Epithelial cell of alveolus of lung (primary cell): ENCODE measurements around the gene PALM3. TPM values are rescaled to one million over a fixed set of nuclear protein-coding genes. Genes with fewer than 3 reads are reported as not detected.

Experiments
- total RNA-seq: library from RNA; depleted of rRNA; stranded (reverse); fragments of >200 nt; gene quantifications from 2 replicates; pipeline ENCODE4 v1.2.1, GENCODE V29; 2015

PALM3 gene
- 0.39 TPM in 1 of 2 replicates, not detected in the other for total RNA-seq

GRCh38 chr19:14061751-14062557, at the start of gene PALM3:
Gene PALM3, minus strand, starts transcription at chr19:14062076. Its CDS starts 96 bp downstream, at chr19:14061980.

DNA sequence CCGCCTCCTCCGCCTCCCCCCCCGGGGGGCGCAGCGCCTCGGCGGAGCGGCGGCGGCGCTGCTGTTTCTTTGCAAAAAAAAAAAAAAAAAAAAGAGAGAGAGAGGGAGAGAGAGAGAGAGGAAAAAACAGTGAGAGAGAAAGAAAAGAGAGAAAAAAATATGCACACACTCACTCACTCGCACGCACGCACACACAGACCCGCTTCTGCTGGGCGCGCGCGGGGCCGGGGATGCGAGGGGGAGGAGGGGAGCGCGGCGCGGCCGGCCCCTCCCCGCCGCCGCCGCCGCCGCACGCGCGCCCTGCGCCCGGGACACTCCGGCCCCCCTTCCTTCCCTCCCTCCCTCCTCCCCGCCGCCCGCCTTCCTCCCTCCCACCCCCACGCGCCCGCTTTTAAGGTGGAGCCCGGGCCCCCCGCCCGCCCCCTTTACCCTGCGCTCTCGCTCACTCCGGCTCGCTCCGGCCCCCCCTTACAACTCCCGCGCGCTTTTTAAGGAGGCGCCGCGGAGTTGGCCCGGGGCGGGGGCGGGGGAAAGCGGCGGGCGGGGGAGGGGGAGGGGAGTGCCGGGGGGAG, 28.7 kb upstream of the PALM3 start, which contains the start of gene SAMD1:
Gene SAMD1, minus strand, starts transcription at position 243 of the 572 bp plus-strand sequence.

GRCh38 chr19:14085309-14085995, 23.6 kb upstream of the PALM3 start, which contains the start of gene C19orf67:
Gene C19orf67, minus strand, starts transcription at chr19:14085783. Its CDS starts 156 bp downstream, at chr19:14085627.

DNA sequence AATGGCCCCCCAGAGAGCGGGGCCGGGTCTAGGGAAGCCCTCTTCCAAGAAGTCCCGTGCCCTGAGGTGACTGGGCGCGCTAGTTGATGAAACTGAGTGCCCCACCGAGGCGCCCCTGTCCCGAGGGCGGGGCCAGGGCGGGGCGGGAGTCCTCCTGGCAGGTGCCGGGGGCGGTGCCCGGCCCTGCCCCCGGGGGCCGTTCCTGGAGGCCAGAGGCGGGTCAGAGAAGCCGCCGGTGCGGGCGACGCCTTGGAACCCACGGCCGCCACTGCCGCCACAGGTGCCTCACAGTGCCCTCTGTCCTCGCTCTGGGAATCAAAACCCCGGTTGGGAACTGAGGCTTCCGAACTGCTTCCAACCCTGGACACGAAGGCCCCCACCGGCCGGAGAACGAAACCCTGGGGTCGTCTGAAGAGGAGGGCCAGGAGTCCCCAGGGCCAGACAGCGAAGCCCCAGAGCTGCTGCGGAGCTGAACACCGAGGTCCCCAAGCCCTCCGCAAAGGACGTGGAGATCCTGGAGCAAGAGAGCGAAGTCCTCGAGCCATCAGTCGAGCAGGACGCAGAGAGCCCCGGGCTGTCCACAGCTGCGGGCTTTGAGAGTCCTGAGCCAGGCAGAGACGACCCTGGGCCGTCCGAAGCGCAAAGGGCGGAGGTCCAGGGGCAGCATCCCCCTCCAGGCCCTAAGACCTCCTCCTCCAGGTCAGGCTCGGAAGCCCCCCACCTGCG, 10.8 kb upstream of the PALM3 start, which contains the start of gene MISP3:
Gene MISP3, plus strand, starts transcription at position 252 of the 726 bp plus-strand sequence. CDS start 524 bp downstream, outside the sequence.

GRCh38 chr19:14031719-14032480, 30.0 kb downstream of the PALM3 start, which contains the start of gene IL27RA:
Gene IL27RA, plus strand, starts transcription at chr19:14031762. Its CDS starts 111 bp downstream, at chr19:14031873.

DNA sequence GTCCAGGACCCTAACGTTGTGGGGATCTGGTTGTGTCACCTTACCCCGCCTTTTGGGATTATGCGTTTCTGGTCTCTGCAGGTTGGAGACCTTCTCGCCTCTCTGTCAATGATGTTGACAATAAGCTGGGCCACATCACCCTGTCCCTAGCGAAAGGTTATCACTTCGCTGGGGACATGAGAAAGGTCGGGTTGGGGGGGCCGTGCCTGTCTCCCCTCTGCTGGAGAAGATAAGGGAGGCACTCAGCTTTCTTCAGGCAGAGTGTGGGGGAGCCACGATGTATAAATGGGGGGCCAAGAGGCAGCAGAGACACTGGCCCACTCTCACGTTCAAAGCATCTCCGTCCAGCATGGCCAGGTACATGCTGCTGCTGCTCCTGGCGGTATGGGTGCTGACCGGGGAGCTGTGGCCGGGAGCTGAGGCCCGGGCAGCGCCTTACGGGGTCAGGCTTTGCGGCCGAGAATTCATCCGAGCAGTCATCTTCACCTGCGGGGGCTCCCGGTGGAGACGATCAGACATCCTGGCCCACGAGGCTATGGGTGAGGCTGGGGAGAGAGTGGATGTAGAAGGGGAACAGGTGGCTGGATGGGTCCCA, 33.9 kb downstream of the PALM3 start, which contains the start of gene RLN3:
Gene RLN3, plus strand, starts transcription at position 293 of the 595 bp plus-strand sequence. Its CDS starts 57 bp downstream, at position 350.

DNA sequence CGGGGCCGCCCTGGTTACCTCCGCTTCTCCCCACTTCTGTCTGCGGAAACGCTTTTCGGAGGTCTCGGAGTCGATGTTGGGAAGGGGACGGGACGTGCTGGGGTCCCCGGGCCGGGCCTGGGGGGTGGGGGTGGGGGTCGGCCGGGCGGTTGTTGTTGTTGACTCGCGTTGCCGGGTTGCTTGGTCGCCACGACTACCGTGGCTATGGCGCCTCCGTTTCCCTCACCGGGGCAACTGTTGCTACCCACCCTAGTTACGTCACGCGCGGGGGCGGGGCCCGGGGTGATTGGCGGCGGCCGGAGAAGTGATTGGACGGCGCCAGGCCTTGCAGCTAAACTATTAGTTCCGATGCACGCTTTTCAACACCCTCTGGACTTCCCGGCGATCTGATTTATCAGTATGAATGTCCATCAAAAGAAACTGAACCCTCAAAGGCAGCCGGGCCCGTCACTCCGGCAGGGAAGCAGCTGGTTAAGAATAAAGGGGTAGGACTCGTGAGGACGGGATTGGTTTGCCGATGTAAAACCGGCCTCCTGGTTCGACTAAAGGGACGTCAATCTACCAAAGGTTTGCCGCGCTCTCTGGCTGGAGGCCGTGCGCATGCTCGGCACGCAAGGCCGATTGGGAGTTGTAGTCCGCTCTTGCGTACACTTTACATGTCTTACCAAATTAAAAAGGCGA, 55.7 kb downstream of the PALM3 start, which contains the start of gene RFX1:
Gene RFX1, minus strand, starts transcription at position 236 of the 681 bp plus-strand sequence. CDS start 12,477 bp downstream, outside the sequence.

Other genes with a start within 250 kb of the PALM3 start
- gene NANOS3, start 184.9 kb downstream of the PALM3 start, total RNA-seq, result not detected in 2 replicates
- gene BRME1, start 156.0 kb downstream of the PALM3 start, total RNA-seq, result 0.26 TPM in 1 of 2 replicates, not detected in the other
- 15.9 and 26.7 TPM in 2 replicates for gene CC2D1A, start 155.9 kb downstream of the PALM3 start, total RNA-seq
- gene PODNL1, start 123.7 kb downstream of the PALM3 start, total RNA-seq, result 1.7 and 38.1 TPM in 2 replicates
- gene DCAF15, start 109.6 kb downstream of the PALM3 start, total RNA-seq, result 13.9 and 25.1 TPM in 2 replicates
- 5.2 and 6.9 TPM in 2 replicates for gene RFX1, start 55.8 kb downstream of the PALM3 start, total RNA-seq
- not detected in 2 replicates for gene RLN3, start 33.9 kb downstream of the PALM3 start, total RNA-seq
- gene IL27RA, start 30.3 kb downstream of the PALM3 start, total RNA-seq, result 2.9 and 11.6 TPM in 2 replicates
- gene MISP3, start 10.7 kb upstream of the PALM3 start, total RNA-seq, result 1.2 and 1.8 TPM in 2 replicates
- gene C19orf67, start 23.7 kb upstream of the PALM3 start, total RNA-seq, result not detected in 2 replicates
- 36.0 and 48.6 TPM in 2 replicates for gene SAMD1, start 28.7 kb upstream of the PALM3 start, total RNA-seq
- gene PRKACA, start 55.7 kb upstream of the PALM3 start, total RNA-seq, result 67.5 and 75.4 TPM in 2 replicates
- gene ASF1B, start 74.5 kb upstream of the PALM3 start, total RNA-seq, result 14.6 and 26.4 TPM in 2 replicates
- 5.6 and 28.9 TPM in 2 replicates for gene ADGRL1, start 144.1 kb upstream of the PALM3 start, total RNA-seq